ENCODE results near the gene PALMD. TPM values are rescaled to one million over a fixed set of nuclear protein-coding genes. Genes with fewer than 3 reads are reported as not detected.

PALMD gene
- total and polyA plus RNA-seq, 8 donors: 1.2 to 16.2 (median 3.9) TPM

DNA sequence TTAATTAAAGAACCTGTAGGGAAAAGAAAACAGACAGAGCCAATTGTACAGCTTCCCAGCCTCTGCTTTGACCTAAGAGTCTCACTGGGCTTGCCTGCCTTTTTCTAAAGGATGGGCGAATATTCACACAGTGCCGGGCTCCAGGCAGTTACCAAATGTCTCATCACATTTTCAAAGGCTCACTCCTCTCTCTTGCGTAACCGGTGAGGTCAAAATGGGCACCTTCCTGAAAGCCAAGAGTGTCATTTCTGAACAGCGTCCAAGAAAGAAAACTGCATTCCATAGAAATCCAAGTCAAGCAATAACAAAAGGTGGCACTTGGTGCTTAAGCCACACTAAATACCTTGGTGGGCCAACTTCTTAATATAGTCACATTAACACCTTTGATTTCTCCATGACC lies 710 bp upstream of the PALMD start:
- Histone ChIP-seq H3K9me3 (no peaks in the 10 kb centered on the region), H3K27me3 (no peaks in the 10 kb centered on the region), H3K4me1 (peaks cover 15 to 34% (median 26%) of the 10 kb centered on the region in 4 donors), H3K36me3 (no peaks in the 10 kb centered on the region), H3K4me3 (peak overlapping the region in 1 of 4 donors; percentile 31), H3K27ac (peak overlapping the region in 4 of 5 donors; percentile 39 to 79 (median 62))
- no peak for TF ChIP-seq CTCF (IDR thresholded peaks at IDR 0.05)
- TF ChIP-seq POLR2AphosphoS5 (IDR thresholded peaks at IDR 0.05): peak in 1 of 3 donors; percentile 13
- intact Hi-C loops (cut with DNase I; ENCODE audit: low total_unique reads): no loop called here
- DNase-seq: peak in 1 of 2 donors; percentile 54
- WGBS, 5 donors: 18 to 54% (median 38%) methylated on average over 5 of the region's 5 CpGs

DNA sequence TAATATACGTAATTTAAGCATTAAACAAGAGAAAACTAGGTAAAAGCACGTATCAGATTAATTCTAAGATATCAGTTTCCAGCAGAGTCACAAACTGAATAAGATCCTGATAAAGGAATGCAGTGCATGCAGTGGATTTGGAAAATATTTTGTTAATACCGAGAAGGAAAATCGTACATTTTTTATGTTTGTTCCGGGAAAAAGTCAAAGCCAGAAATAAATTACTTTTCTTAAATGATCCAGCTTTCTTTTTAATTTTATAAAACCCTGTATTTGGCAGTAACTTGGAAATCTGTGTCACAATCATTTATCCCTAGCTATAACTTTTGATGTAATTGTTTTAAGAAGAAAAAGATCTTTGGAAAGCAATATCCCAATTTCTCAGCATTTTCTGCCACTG lies 955 bp downstream of the PALMD start:
- WGBS, 5 donors: 19 to 42% (median 25%) methylated on average over 5 of the region's 5 CpGs
- no peaks in the 10 kb centered on the region for H3K9me3 ChIP-seq
- intact Hi-C loops (cut with DNase I; ENCODE audit: low total_unique reads): no loop called here
- H3K4me3 ChIP-seq: peak overlapping the region in 3 of 4 donors; percentile 22 to 40 (median 31)
- DNase-seq: peak in 1 of 2 donors; percentile 25
- no peaks in the 10 kb centered on the region for H3K36me3 ChIP-seq
- TF ChIP-seq POLR2A (IDR thresholded peaks at IDR 0.05) (no peak), POLR2AphosphoS5 (IDR thresholded peaks at IDR 0.05) (no peak)
- peak overlapping the region in 4 of 5 donors; percentile 21 to 79 (median 58) for H3K27ac ChIP-seq
- no peaks in the 10 kb centered on the region for H3K27me3 ChIP-seq
- peaks cover 15 to 34% (median 26%) of the 10 kb centered on the region in 4 donors for H3K4me1 ChIP-seq

DNA sequence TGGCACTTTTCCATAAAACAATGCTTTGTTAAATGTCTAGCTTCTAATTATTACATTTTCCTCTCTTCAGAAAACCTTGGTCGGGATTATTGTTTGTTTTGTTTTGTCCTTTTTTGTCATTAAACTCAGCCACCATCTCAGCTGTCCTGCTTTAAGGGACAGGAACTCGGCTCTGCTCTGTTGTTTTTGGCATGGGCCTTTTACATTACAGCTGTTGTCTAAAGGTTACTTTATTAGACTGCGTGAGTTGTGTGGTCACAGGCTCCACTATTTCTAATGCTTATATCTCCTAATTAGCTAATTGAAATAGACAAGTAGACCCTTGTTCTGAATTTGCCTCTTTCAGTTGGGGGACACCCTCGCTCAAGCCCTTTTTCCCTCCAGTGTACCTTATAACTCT lies 1.6 kb downstream of the PALMD start:
- H3K4me3 ChIP-seq: peak overlapping the region in 2 of 4 donors; percentile 2 to 16

DNA sequence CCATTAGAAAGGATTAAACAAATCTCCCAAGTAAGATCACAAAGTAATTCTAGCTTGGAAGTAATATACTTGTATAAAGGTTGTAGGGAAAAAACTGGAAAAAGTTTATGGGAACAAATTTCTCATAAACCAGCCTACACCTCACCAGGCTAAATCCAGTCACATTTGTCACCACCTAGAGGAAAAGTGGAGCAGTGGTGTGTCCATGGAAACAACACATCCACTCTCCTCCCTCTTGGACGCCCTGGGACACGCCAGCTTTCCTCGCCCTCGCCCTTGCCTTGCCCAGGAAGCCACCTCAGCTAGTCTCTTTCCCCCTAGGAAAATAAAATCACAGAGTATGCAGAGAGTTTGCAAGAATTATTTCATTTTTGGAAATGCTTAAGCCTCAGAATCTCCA lies 2.2 kb downstream of the PALMD start:
- H3K4me1 ChIP-seq: peaks cover 15 to 34% (median 26%) of the 10 kb centered on the region in 4 donors
- WGBS, 5 donors: 37 to 66% (median 47%) methylated on average over 4 of the region's 4 CpGs
- TF ChIP-seq POLR2AphosphoS5 (IDR thresholded peaks at IDR 0.05) (no peak), CTCF (IDR thresholded peaks at IDR 0.05) (peak in 1 of 7 experiments; percentile 16)
- no peaks in the 10 kb centered on the region for H3K9me3 ChIP-seq
- H3K4me3 ChIP-seq: peak overlapping the region in 1 of 4 donors; percentile 16
- H3K36me3 ChIP-seq: no peaks in the 10 kb centered on the region
- intact Hi-C loops (cut with DNase I; ENCODE audit: low total_unique reads): no loop called here
- H3K27me3 ChIP-seq: no peaks in the 10 kb centered on the region
- DNase-seq: peak in 1 of 2 donors; percentile 64
- peak overlapping the region in 4 of 5 donors; percentile 3 to 79 (median 38) for H3K27ac ChIP-seq

More for the DNA sequence above, 1.6 kb downstream of the PALMD start:
- Histone ChIP-seq H3K27me3 (no peaks in the 10 kb centered on the region), H3K27ac (peak overlapping the region in 4 of 5 donors; percentile 3 to 79 (median 38)), H3K9me3 (no peaks in the 10 kb centered on the region), H3K36me3 (no peaks in the 10 kb centered on the region), H3K4me1 (peaks cover 15 to 34% (median 26%) of the 10 kb centered on the region in 4 donors)
- TF ChIP-seq POLR2AphosphoS5 (IDR thresholded peaks at IDR 0.05) (no peak), CTCF (IDR thresholded peaks at IDR 0.05) (no peak)
- WGBS, 5 donors: 25 to 50% (median 31%) methylated on average over 4 of the region's 4 CpGs
- DNase-seq: peak in 1 of 2 donors; percentile 23
- intact Hi-C loops (cut with DNase I; ENCODE audit: low total_unique reads): no loop called here

- TF ChIP-seq CTCF (IDR thresholded peaks at IDR 0.05) (no peak), POLR2A (IDR thresholded peaks at IDR 0.05) (no peak), EP300 (IDR thresholded peaks at IDR 0.05) (no peak), POLR2AphosphoS5 (IDR thresholded peaks at IDR 0.05) (no peak)
- 22 to 28% (median 27%) methylated on average over 2 of the region's 2 CpGs for WGBS, 5 donors
- H3K9me3 ChIP-seq: no peaks in the 10 kb centered on the region
- H3K4me3 ChIP-seq: no peak overlapping the region
- H3K27me3 ChIP-seq: no peaks in the 10 kb centered on the region
- no peaks in the 10 kb centered on the region for H3K36me3 ChIP-seq
- H3K4me1 ChIP-seq: peaks cover 14 to 28% (median 22%) of the 10 kb centered on the region in 4 donors
- intact Hi-C loops (cut with DNase I; ENCODE audit: low total_unique reads): no loop called here
- no peak overlapping the region for H3K27ac ChIP-seq
- DNase-seq: peak in 1 of 2 donors; percentile 31
These were observed 4.1 kb downstream of the PALMD start for GRCh38 chr1:99650030-99650429.
